Heart left ventricle (tissue), 16 donors: ENCODE measurements around the gene ABLIM2. TPM values are rescaled to one million over a fixed set of nuclear protein-coding genes. Genes with fewer than 3 reads are reported as not detected.

Source experiments
- ATAC-seq, 4 donors: fragments of 200-7000 bp; cut with Tn5 transposase; one replicate each; pipeline ENCODE4 v1.9.1; 2020 to 2022; ENCODE audit warnings: moderate library complexity in 4 of 4, mild to moderate bottlenecking in 3 of 4, moderate number of reproducible peaks in 1 of 4
- DNase-seq, 5 donors: peaks; one replicate each; pipeline ENCODE4 v3.0.0-alpha.2; 2020
- H3K27ac ChIP-seq, 12 donors: fragments of 200-600 bp; sonication (generic) in 4 of 12; one replicate each; pipeline versions ENCODE4 v1.5.0 to v1.8.0; 2016 to 2022; ENCODE audit warnings: mild to moderate bottlenecking in 2 of 12
- H3K27me3 ChIP-seq, 9 donors: fragments of 200-600 bp; sonication (generic) in 2 of 9; one replicate each; pipeline versions ENCODE4 v1.5.1 to v1.8.0; 2016 to 2022; ENCODE audit warnings: mild to moderate bottlenecking in 3 of 9
- H3K36me3 ChIP-seq, 9 donors: fragments of 200-600 bp; sonication (generic) in 2 of 9; one replicate each; pipeline versions ENCODE4 v1.5.0 to v1.8.0; 2018 to 2022; ENCODE audit warnings: mild to moderate bottlenecking in 2 of 9
- H3K4me1 ChIP-seq, 12 donors: fragments of 200-600 bp; sonication (generic) in 4 of 12; one replicate each; pipeline versions ENCODE4 v1.5.0 to v1.8.0; 2016 to 2022; ENCODE audit warnings: mild to moderate bottlenecking in 3 of 12
- H3K4me3 ChIP-seq, 12 donors: fragments of 200-600 bp; sonication (generic) in 4 of 12; one replicate each; pipeline versions ENCODE4 v1.5.0 to v1.8.0; 2017 to 2022; ENCODE audit warnings: mild to moderate bottlenecking in 9 of 12, moderate library complexity in 4 of 12
- H3K9me3 ChIP-seq, 12 donors: fragments of 200-600 bp; sonication (generic) in 4 of 12; one replicate each; pipeline versions ENCODE4 v1.5.0 to v1.8.0; 2016 to 2022; ENCODE audit warnings: mild to moderate bottlenecking in 1 of 12
- CTCF ChIP-seq, 12 donors: fragments of 200-600 bp; sonication (generic) in 4 of 12; IDR thresholded peaks; one replicate each; pipeline versions ENCODE4 v1.5.0 to v1.8.0; 2018 to 2022; ENCODE audit warnings: antibody characterized with exemption in 12 of 12, mild to moderate bottlenecking in 5 of 12
- POLR2A ChIP-seq, 2 donors: fragments of 450-650 bp; IDR thresholded peaks; one replicate each; pipeline ENCODE4 v1.6.1; 2017; ENCODE audit warnings: antibody characterized with exemption in 2 of 2, mild to moderate bottlenecking in 2 of 2, moderate library complexity in 2 of 2
- WGBS, 4 donors: extraction: QIAGEN DNeasy Blood & Tissue Kit in 2 of 4; methylation state at CpG; one replicate each; pipeline versions ENCODE4 v1.1.5 to v1.1.7; 2013 to 2018; 5-methylcytosine and 5-hydroxymethylcytosine counted together
- intact Hi-C, 10 donors: fragments of 100-400 bp; cut with DNase I; formaldehyde crosslinking; loops; one replicate each; pipeline versions ENCODE4 v1.11.1 to v1.14.2; 2022
- polyA plus RNA-seq, 2 donors: library from polyadenylated mRNA; stranded (reverse); fragments of 200-250 nt; gene quantifications; one replicate each; pipeline ENCODE4 v1.2.3, GENCODE V29; 2013
- total RNA-seq, 9 donors: library from RNA; depleted of rRNA in 2 of 9; stranded (reverse); fragments of >200 nt in 2 of 9; fragmentation: NEBNext Ultra II Directional in 3 of 9; extraction: Animal tissue kit (Norgen Biotek cat#: 25700) in 3 of 9; gene quantifications; one replicate each; pipeline versions ENCODE4 v1.1.0 to v1.2.4, GENCODE V29; 2016 to 2023
- donor health status: ischemic (EF 13 %, LVEDD 7.1; RV severe dilation, severe dysfunction).
- donor health status: healthy with polysubstance abuse.
- donor health status: DM: no; HTN: yes; CAD: no.
- donor health status: DM: no; HTN: no; CAD: no.
- donor health status: ischemic (EF 25% LVEDD 6.9; RV normal size, moderate dysfunction).
- donor health status: ischemic (EF 25% LVEDD 5.7; RV mildly dilated, moderate dysfunction).
- donor health status: healthy.
- donor health status: DM: yes; HTN: yes; CAD: no.
- donor health status: ischemic (EF 35%, LVEDD 5.7; RV mildly dilated, moderate dysfunction).
- donor health status: nonischemic (EF 11% LVEDD 7.7; RV severe dilation, severe dysfunction).
- donor health status: DM: yes; HTN: yes; CAD: no.
- donor health status: PGD.
- donor health status: ischemic (EF 29% LVEDD 5.4; RV normal size, mild dysfunction).
- donor health status: nonischemic (EF 23%, LVEDD 6.1; RV moderate dilation, normal function).

Gene ABLIM2
- total and polyA plus RNA-seq, 11 donors = 11.1 to 27.9 (median 18.4) TPM

DNA sequence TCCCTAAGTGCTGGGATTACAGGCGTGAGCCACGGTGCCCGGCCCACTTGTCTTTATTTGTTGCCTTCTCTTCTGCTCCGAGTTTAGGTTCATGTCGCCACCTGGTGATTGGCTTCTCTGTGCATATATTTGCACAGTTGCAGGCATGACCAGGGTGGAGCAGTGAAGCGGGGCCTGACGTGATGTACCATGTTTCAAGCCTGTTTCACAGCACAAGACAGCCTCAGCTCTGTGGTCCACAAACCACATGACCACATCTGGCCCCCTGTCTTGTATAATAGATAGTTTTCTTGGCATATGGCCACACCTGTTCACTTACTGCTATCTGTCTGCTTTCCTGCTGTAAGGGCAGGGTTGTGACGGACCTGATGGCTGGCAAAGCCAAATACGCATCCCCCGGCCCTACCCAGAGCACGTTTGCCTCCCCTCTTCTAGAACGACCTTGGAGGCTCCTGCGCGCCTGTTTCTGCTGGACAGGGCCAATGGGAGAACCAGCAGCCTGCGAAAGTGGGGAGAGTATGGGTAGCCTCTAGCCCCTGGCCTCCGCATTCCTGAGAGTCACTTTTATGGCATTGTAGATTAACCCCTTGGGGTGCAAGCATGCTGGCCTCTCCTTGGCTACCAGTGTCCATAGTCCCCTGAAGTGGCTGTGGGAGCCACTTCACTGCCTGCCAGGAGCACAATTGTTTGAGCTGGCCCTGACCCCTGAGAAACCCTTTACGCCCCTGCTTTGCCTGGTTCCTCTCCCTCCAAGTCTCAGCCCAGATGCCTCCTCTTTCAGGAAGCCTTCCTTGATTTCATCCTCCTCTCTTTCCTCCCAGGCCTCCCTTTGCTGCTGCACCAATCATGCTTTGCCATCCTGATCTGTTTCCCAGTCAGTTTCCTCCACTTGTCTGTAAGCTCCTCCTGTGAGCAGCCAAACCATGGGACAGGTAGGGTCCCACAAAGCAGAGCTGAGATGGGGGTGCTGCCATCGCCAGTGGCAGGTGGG is 34.4 kb upstream of the ABLIM2 start:
- H3K36me3 ChIP-seq = no peaks in the 10 kb centered on the region
- no peak overlapping the region for H3K4me3 ChIP-seq
- peak in 10 of 12 donors; percentile 24 to 57 (median 40) for TF ChIP-seq CTCF (IDR thresholded peaks at IDR 0.05)
- no peak for TF ChIP-seq POLR2A (IDR thresholded peaks at IDR 0.05)
- DNase-seq (peak in 2 of 5 donors; percentile 59 to 67), ATAC-seq (no peak)
- WGBS, 4 donors = 55 to 66% (median 61%) methylated on average over 18 of the region's 18 CpGs
- H3K9me3 ChIP-seq = no peaks in the 10 kb centered on the region
- H3K4me1 ChIP-seq = peaks cover 14 to 77% (median 57%) of the 10 kb centered on the region in 12 donors
- peak overlapping the region in 7 of 12 donors; percentile 77 to 95 (median 85) for H3K27ac ChIP-seq
- no peaks in the 10 kb centered on the region for H3K27me3 ChIP-seq
- intact Hi-C loops = loop anchor here in 1 of 10 donors (10.0 kb wide), 1 partner anchor 388 kb away; no protein-coding TSS in a partner anchor

DNA sequence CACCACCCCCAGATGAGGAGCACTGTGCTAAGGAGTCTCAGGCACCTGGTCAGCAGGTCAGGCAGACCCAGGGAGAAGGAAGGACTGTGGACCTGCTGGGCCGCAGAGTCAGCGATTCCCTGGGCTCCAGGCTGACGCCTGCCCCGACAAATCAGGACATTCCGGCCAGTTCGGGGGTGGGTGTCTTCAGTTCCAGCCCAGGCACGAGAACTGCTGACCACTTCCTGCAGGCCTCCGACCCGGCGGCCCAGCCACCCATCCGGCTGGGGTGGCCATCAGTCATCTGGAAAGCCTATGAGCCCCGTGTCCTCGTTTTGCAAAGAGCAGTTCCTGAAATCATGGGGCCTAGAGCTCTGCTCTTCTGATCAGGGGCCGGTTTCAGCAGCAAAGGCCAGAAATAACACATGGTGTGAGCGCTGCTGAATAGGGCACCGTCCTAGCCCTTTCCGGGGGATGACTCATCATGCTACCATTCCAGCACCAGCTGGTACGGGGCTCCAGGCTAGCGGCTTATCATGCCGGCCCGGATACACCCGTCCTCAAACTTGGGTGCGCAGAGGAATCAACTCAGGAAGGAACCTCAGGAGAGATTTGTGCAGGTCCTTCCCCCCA is 32.6 kb upstream of the ABLIM2 start:
- DNase-seq (peak; percentile 77 to 90 (median 86)), ATAC-seq (peak; percentile 29 to 73 (median 72))
- intact Hi-C loops = loop anchor here in 1 of 10 donors (10.0 kb wide), 1 partner anchor 386 kb away; no protein-coding TSS in a partner anchor
- Histone ChIP-seq H3K9me3 (no peaks in the 10 kb centered on the region), H3K4me3 (peak overlapping the region in 1 of 12 donors; percentile 34), H3K27me3 (no peaks in the 10 kb centered on the region), H3K27ac (peak overlapping the region; percentile 69 to 95 (median 84)), H3K4me1 (peaks cover 14 to 69% (median 54%) of the 10 kb centered on the region in 12 donors), H3K36me3 (no peaks in the 10 kb centered on the region)
- TF ChIP-seq CTCF (IDR thresholded peaks at IDR 0.05) (no peak), POLR2A (IDR thresholded peaks at IDR 0.05) (no peak)
- WGBS, 4 donors = 23 to 55% (median 32%) methylated on average over 19 to 23 of the region's 23 CpGs

DNA sequence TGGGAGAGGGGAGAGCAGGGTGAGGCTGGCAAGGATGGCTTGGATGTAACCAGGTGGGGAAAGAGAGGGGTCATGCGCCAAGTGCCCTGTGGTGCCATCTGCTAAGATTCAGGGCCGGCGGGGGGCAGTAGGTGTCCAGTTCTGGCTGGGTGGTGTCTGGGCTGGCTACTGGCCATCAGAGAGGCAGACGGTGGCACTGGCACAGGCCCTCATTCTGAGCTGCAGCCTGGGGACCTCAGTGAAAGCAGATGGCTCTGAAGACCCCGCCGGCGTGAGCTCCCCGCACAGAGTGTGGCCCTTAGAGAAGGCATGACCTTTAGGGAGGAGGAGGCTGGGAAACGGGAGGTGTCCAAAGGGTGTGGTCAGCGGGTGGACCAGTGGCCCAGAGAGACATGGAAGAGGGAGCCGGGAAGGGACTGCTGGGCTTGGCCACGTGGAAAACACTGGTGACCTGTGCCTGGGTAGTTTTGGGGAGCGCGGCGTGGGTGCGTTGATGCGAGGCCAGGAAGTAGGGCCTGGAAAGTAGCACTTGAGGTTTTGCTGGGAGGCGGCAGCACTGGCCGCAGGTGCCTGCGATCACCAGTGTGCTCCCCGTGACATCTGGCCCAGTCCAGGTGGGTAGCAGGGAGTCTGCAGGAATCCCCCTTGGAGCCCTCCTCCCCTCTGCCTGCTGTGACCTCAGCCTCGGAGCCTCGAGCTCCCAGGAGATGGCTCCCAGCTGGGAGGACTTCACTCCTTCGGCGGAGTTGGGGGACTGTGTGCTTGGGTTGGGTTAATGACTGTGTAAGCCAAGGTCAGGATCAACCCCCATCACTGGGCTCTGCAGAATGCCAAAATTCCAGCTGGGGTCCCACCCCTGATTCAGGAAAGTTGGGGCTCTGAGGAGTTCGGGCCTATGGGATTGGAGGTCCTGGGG is 31.2 kb upstream of the ABLIM2 start:
- H3K4me3 ChIP-seq = peak overlapping the region in 1 of 12 donors; percentile 23
- intact Hi-C loops = loop anchor here in 1 of 10 donors (10.0 kb wide), 1 partner anchor 385 kb away; no protein-coding TSS in a partner anchor
- no peaks in the 10 kb centered on the region for H3K9me3 ChIP-seq
- no peaks in the 10 kb centered on the region for H3K36me3 ChIP-seq
- 80 to 85% (median 83%) methylated on average over 21 to 26 of the region's 26 CpGs for WGBS, 4 donors
- TF ChIP-seq CTCF (IDR thresholded peaks at IDR 0.05) = no peak
- TF ChIP-seq POLR2A (IDR thresholded peaks at IDR 0.05) = no peak
- no peak for DNase-seq
- peaks cover 14 to 64% (median 47%) of the 10 kb centered on the region in 12 donors for H3K4me1 ChIP-seq
- H3K27me3 ChIP-seq = no peaks in the 10 kb centered on the region
- no peak for ATAC-seq
- H3K27ac ChIP-seq = peak overlapping the region in 11 of 12 donors; percentile 67 to 95 (median 85)
